ENCODE measurements around the gene CDC20B. TPM values are rescaled to one million over a fixed set of nuclear protein-coding genes. Genes with fewer than 3 reads are reported as not detected.

CDC20B gene
- total RNA-seq, 1 experiment from 2014 or later = not detected

- Histone ChIP-seq H3K27ac (ENCODE audit: low read length) (no peak overlapping the region), H3K9me2 (replicated peaks; ENCODE audit: insufficient read depth, low read length) (no peaks in the 10 kb centered on the region), H3K27me3 (ENCODE audit: low read length) (no peaks in the 10 kb centered on the region), H3K4me2 (ENCODE audit: low read depth, low read length, poor library complexity, severe bottlenecking) (peak overlapping the region; percentile 95), H3K36me3 (ENCODE audit: insufficient read depth, low read length) (no peaks in the 10 kb centered on the region), H3K4me1 (ENCODE audit: low read length) (peaks cover 43% of the 10 kb centered on the region), H3K79me2 (ENCODE audit: low read length) (no peaks in the 10 kb centered on the region), H4K20me1 (ENCODE audit: insufficient read depth, low read depth, low read length) (no peaks in the 10 kb centered on the region), H3K4me3 (ENCODE audit: low read length) (peak overlapping the region; percentile 73), H3K9me3 (ENCODE audit: low read length) (no peaks in the 10 kb centered on the region), H3K9ac (ENCODE audit: low read length) (peak overlapping the region; percentile 44), H2AFZ (ENCODE audit: low read length) (no peak overlapping the region; the same call in 1 of the 2 replicates)
- peak; percentile 93 for DNase-seq
Observed at GRCh38 chr5:55172051-55172899, 702 bp downstream of the CDC20B start.

GRCh38 chr5:55171471-55171870 is 1.5 kb downstream of the CDC20B start:
- no peaks in the 10 kb centered on the region for H3K9me3 ChIP-seq (ENCODE audit: low read length)
- no peak overlapping the region for H3K4me2 ChIP-seq (ENCODE audit: low read depth, low read length, poor library complexity, severe bottlenecking)
- H3K9me2 ChIP-seq (replicated peaks; ENCODE audit: insufficient read depth, low read length) = no peaks in the 10 kb centered on the region
- H2AFZ ChIP-seq (ENCODE audit: low read length) = no peak overlapping the region
- no peak overlapping the region for H3K27ac ChIP-seq (ENCODE audit: low read length)
- H3K27me3 ChIP-seq (ENCODE audit: low read length) = no peaks in the 10 kb centered on the region
- H3K36me3 ChIP-seq (ENCODE audit: insufficient read depth, low read length) = no peaks in the 10 kb centered on the region
- H3K4me3 ChIP-seq (ENCODE audit: low read length) = no peak overlapping the region
- no peak for DNase-seq
- H3K4me1 ChIP-seq (ENCODE audit: low read length) = peaks cover 35% of the 10 kb centered on the region
- H3K9ac ChIP-seq (ENCODE audit: low read length) = no peak overlapping the region
- no peaks in the 10 kb centered on the region for H4K20me1 ChIP-seq (ENCODE audit: insufficient read depth, low read depth, low read length)
- no peaks in the 10 kb centered on the region for H3K79me2 ChIP-seq (ENCODE audit: low read length)

GRCh38 chr5:55162666-55163065 is 10.3 kb downstream of the CDC20B start:
- Histone ChIP-seq H2AFZ (ENCODE audit: low read length) (no peak overlapping the region), H3K4me3 (ENCODE audit: low read length) (no peak overlapping the region)

GRCh38 chr5:55160493-55161209 is 12.3 kb downstream of the CDC20B start:
- H3K4me2 ChIP-seq (ENCODE audit: low read depth, low read length, poor library complexity, severe bottlenecking) = no peak overlapping the region

More at GRCh38 chr5:55162666-55163065, 10.3 kb downstream of the CDC20B start:
- no peaks in the 10 kb centered on the region for H3K9me2 ChIP-seq (replicated peaks; ENCODE audit: insufficient read depth, low read length)
- no peak overlapping the region for H3K4me2 ChIP-seq (ENCODE audit: low read depth, low read length, poor library complexity, severe bottlenecking)
- no peak for DNase-seq
- no peaks in the 10 kb centered on the region for H3K4me1 ChIP-seq (ENCODE audit: low read length)
- H3K9ac ChIP-seq (ENCODE audit: low read length) = no peak overlapping the region
- H3K27ac ChIP-seq (ENCODE audit: low read length) = no peak overlapping the region
- H3K9me3 ChIP-seq (ENCODE audit: low read length) = no peaks in the 10 kb centered on the region
- H3K79me2 ChIP-seq (ENCODE audit: low read length) = no peaks in the 10 kb centered on the region
- no peaks in the 10 kb centered on the region for H4K20me1 ChIP-seq (ENCODE audit: insufficient read depth, low read depth, low read length)
- no peaks in the 10 kb centered on the region for H3K36me3 ChIP-seq (ENCODE audit: insufficient read depth, low read length)
- H3K27me3 ChIP-seq (ENCODE audit: low read length) = no peaks in the 10 kb centered on the region

GRCh38 chr5:55159763-55160492 is 13.0 kb downstream of the CDC20B start, which contains the start of gene GPX8:
Gene GPX8 (plus strand): TSS chr5:55160171. CDS start chr5:55160193, 22 bp downstream.
- Histone ChIP-seq H3K4me3 (ENCODE audit: low read length) (no peak within 1 kb of the TSS), H4K20me1 (ENCODE audit: insufficient read depth, low read depth, low read length) (no peaks in the 10 kb centered on the region), H3K9me2 (replicated peaks; ENCODE audit: insufficient read depth, low read length) (no peaks in the 10 kb centered on the region), H2AFZ (ENCODE audit: low read length) (no peak within 1 kb of the TSS), H3K79me2 (ENCODE audit: low read length) (no peaks in the 10 kb centered on the region), H3K27me3 (ENCODE audit: low read length) (no peaks in the 10 kb centered on the region), H3K36me3 (ENCODE audit: insufficient read depth, low read length) (no peaks in the 10 kb centered on the region), H3K27ac (ENCODE audit: low read length) (no peak within 1 kb of the TSS), H3K4me1 (ENCODE audit: low read length) (no peaks in the 10 kb centered on the region), H3K9ac (ENCODE audit: low read length) (no peak within 1 kb of the TSS), H3K4me2 (ENCODE audit: low read depth, low read length, poor library complexity, severe bottlenecking) (no peak within 1 kb of the TSS), H3K9me3 (ENCODE audit: low read length) (no peaks in the 10 kb centered on the region)
- peak; percentile 72 for DNase-seq

More at GRCh38 chr5:55160493-55161209, 12.3 kb downstream of the CDC20B start:
- Histone ChIP-seq H3K79me2 (ENCODE audit: low read length) (no peaks in the 10 kb centered on the region), H3K27me3 (ENCODE audit: low read length) (no peaks in the 10 kb centered on the region), H3K9me2 (replicated peaks; ENCODE audit: insufficient read depth, low read length) (no peaks in the 10 kb centered on the region), H4K20me1 (ENCODE audit: insufficient read depth, low read depth, low read length) (no peaks in the 10 kb centered on the region), H2AFZ (ENCODE audit: low read length) (no peak overlapping the region), H3K4me3 (ENCODE audit: low read length) (no peak overlapping the region), H3K9me3 (ENCODE audit: low read length) (no peaks in the 10 kb centered on the region), H3K36me3 (ENCODE audit: insufficient read depth, low read length) (no peaks in the 10 kb centered on the region), H3K9ac (ENCODE audit: low read length) (no peak overlapping the region), H3K4me1 (ENCODE audit: low read length) (no peaks in the 10 kb centered on the region), H3K27ac (ENCODE audit: low read length) (no peak overlapping the region)
- DNase-seq = no peak

- Histone ChIP-seq H3K9me3 (ENCODE audit: low read length) (no peaks in the 10 kb centered on the region), H3K36me3 (ENCODE audit: insufficient read depth, low read length) (no peaks in the 10 kb centered on the region), H3K4me2 (ENCODE audit: low read depth, low read length, poor library complexity, severe bottlenecking) (no peak overlapping the region), H3K27ac (ENCODE audit: low read length) (no peak overlapping the region), H3K4me3 (ENCODE audit: low read length) (no peak overlapping the region), H2AFZ (ENCODE audit: low read length) (no peak overlapping the region), H3K79me2 (ENCODE audit: low read length) (no peaks in the 10 kb centered on the region), H4K20me1 (ENCODE audit: insufficient read depth, low read depth, low read length) (no peaks in the 10 kb centered on the region), H3K9me2 (replicated peaks; ENCODE audit: insufficient read depth, low read length) (no peaks in the 10 kb centered on the region), H3K27me3 (ENCODE audit: low read length) (no peaks in the 10 kb centered on the region), H3K4me1 (ENCODE audit: low read length) (no peaks in the 10 kb centered on the region), H3K9ac (ENCODE audit: low read length) (no peak overlapping the region)
- DNase-seq = no peak
Observed at GRCh38 chr5:55154873-55155272, 18.1 kb downstream of the CDC20B start.

GRCh38 chr5:55151923-55152842 is 20.8 kb downstream of the CDC20B start:
- Histone ChIP-seq H3K27ac (ENCODE audit: low read length) (no peak overlapping the region), H2AFZ (ENCODE audit: low read length) (no peak overlapping the region), H3K9me2 (replicated peaks; ENCODE audit: insufficient read depth, low read length) (no peaks in the 10 kb centered on the region), H3K4me2 (ENCODE audit: low read depth, low read length, poor library complexity, severe bottlenecking) (no peak overlapping the region), H4K20me1 (ENCODE audit: insufficient read depth, low read depth, low read length) (no peaks in the 10 kb centered on the region), H3K9ac (ENCODE audit: low read length) (no peak overlapping the region), H3K27me3 (ENCODE audit: low read length) (no peaks in the 10 kb centered on the region), H3K4me3 (ENCODE audit: low read length) (no peak overlapping the region), H3K4me1 (ENCODE audit: low read length) (no peaks in the 10 kb centered on the region), H3K79me2 (ENCODE audit: low read length) (no peaks in the 10 kb centered on the region), H3K9me3 (ENCODE audit: low read length) (no peaks in the 10 kb centered on the region), H3K36me3 (ENCODE audit: insufficient read depth, low read length) (no peaks in the 10 kb centered on the region)
- DNase-seq = no peak

Measured in Karpas-422 (cell line).